WTC11 (cell line): ENCODE results near the gene TSHZ3. TPM values are rescaled to one million over a fixed set of nuclear protein-coding genes. Genes with fewer than 3 reads are reported as not detected.

ENCODE experiments used
- ATAC-seq: fragments of 200-7000 bp; cut with Tn5 transposase; 2 replicates; pipeline ENCODE4 v1.10.0; 2021; ENCODE audit warnings: mild to moderate bottlenecking, moderate library complexity
- CTCF ChIA-PET: fragments of 300-600 bp; sonication (Branson Sonifier 250); formaldehyde crosslinking; loops from one replicate; lab custom pipeline; 2021; ENCODE audit warnings: antibody characterized with exemption; lab: Charles Lee
- POLR2A ChIA-PET: fragments of 350-600 bp; sonication (Branson Sonifier 250); formaldehyde crosslinking; loops from one replicate; lab custom pipeline; 2021; ENCODE audit warnings: antibody characterized with exemption; lab: Charles Lee
- DNase-seq: peaks from one replicate; pipeline ENCODE4 v3.0.0; 2021; ENCODE audit warnings: low spot score
- H3K27ac Mint-ChIP-seq: 2 replicates; pipeline ENCODE4 v1.8.0; 2021; ENCODE audit warnings: mixed read lengths
- H3K27me3 Mint-ChIP-seq: 2 replicates; pipeline ENCODE4 v1.8.0; 2021; ENCODE audit warnings: low read depth, mild to moderate bottlenecking, moderate library complexity, mixed read lengths
- H3K36me3 Mint-ChIP-seq: 2 replicates; pipeline ENCODE4 v1.8.0; 2021; ENCODE audit warnings: mixed read lengths
- H3K4me1 Mint-ChIP-seq: 2 replicates; pipeline ENCODE4 v1.8.0; 2022; ENCODE audit warnings: mixed read lengths
- H3K4me3 Mint-ChIP-seq: 2 replicates; pipeline ENCODE4 v1.8.0; 2021; ENCODE audit warnings: mild to moderate bottlenecking, moderate library complexity, mixed read lengths
- H3K9me3 Mint-ChIP-seq: 2 replicates; pipeline ENCODE4 v1.8.0; 2021; ENCODE audit warnings: mixed read lengths
- EMX1 ChIP-seq: fragments of 250-450 bp; sonication (Bioruptor Pico); IDR thresholded peaks from 2 replicates; pipeline ENCODE4 v1.8.0; 2021; ENCODE audit warnings: mild to moderate bottlenecking
- ETV6 ChIP-seq: sonication (generic); formaldehyde crosslinking; IDR thresholded peaks from 2 replicates; pipeline ENCODE4 v1.8.1; 2022; ENCODE audit warnings: mild to moderate bottlenecking, missing genetic modification reagents
- FOXJ3 ChIP-seq: sonication (generic); formaldehyde crosslinking; IDR thresholded peaks from 2 replicates; pipeline ENCODE4 v1.9.0; 2021; ENCODE audit warnings: missing genetic modification reagents, mild to moderate bottlenecking, borderline replicate concordance
- FOXK1 ChIP-seq: sonication (generic); formaldehyde crosslinking; IDR thresholded peaks from 2 replicates; pipeline ENCODE4 v1.8.0; 2022; ENCODE audit warnings: mild to moderate bottlenecking, moderate library complexity, missing genetic modification reagents
- GRHL2 ChIP-seq: fragments of 250-450 bp; sonication (Bioruptor Pico); IDR thresholded peaks from 2 replicates; pipeline ENCODE4 v1.8.0; 2022; ENCODE audit warnings: mild to moderate bottlenecking, moderate library complexity; ENCODE audit not compliant: insufficient replicate concordance, severe bottlenecking
- HMGA2 ChIP-seq: fragments of 250-450 bp; sonication (Bioruptor Pico); IDR thresholded peaks from 2 replicates; pipeline ENCODE4 v1.4.0; 2021; ENCODE audit warnings: mild to moderate bottlenecking, moderate library complexity
- JUN ChIP-seq: sonication (generic); formaldehyde crosslinking; IDR thresholded peaks from 2 replicates; pipeline ENCODE4 v1.8.0; 2023; ENCODE audit warnings: mild to moderate bottlenecking, missing genetic modification reagents
- MYBL2 ChIP-seq: sonication (generic); formaldehyde crosslinking; IDR thresholded peaks from 2 replicates; pipeline ENCODE4 v1.8.1; 2023; ENCODE audit warnings: mild to moderate bottlenecking, moderate library complexity, missing genetic modification reagents
- RELA ChIP-seq: sonication (generic); formaldehyde crosslinking; IDR thresholded peaks from 2 replicates; pipeline ENCODE4 v1.8.1; 2022; ENCODE audit warnings: missing genetic modification reagents, mild to moderate bottlenecking, borderline replicate concordance
- SOX15 ChIP-seq: fragments of 250-450 bp; sonication (Bioruptor Pico); IDR thresholded peaks from 2 replicates; pipeline ENCODE4 v1.9.0; 2021; ENCODE audit warnings: mild to moderate bottlenecking
- SP1 ChIP-seq: sonication (generic); formaldehyde crosslinking; conservative IDR thresholded peaks from 2 replicates; pipeline ENCODE4 v1.8.1; 2022; ENCODE audit warnings: missing genetic modification reagents
- TEAD4 ChIP-seq: sonication (generic); formaldehyde crosslinking; IDR thresholded peaks from 2 replicates; pipeline ENCODE4 v1.8.0; 2022; ENCODE audit warnings: mild to moderate bottlenecking, missing genetic modification reagents
- TP53 ChIP-seq: sonication (generic); formaldehyde crosslinking; IDR thresholded peaks from 2 replicates; pipeline ENCODE4 v1.8.1; 2023; ENCODE audit warnings: mild to moderate bottlenecking, missing genetic modification reagents
- ZBTB21 ChIP-seq: sonication (generic); formaldehyde crosslinking; IDR thresholded peaks from 2 replicates; pipeline ENCODE4 v1.8.1; 2023; ENCODE audit warnings: mild to moderate bottlenecking, missing genetic modification reagents, borderline replicate concordance
- ZNF138 ChIP-seq: sonication (generic); formaldehyde crosslinking; conservative IDR thresholded peaks from 2 replicates; pipeline ENCODE4 v1.8.1; 2022; ENCODE audit warnings: mild to moderate bottlenecking, moderate library complexity, missing genetic modification reagents
- ZNF396 ChIP-seq: fragments of 250-450 bp; sonication (Bioruptor Pico); IDR thresholded peaks from 2 replicates; pipeline ENCODE4 v1.8.0; 2021; ENCODE audit warnings: mild to moderate bottlenecking, moderate library complexity, borderline replicate concordance
- ZNF671 ChIP-seq: fragments of 250-450 bp; sonication (Bioruptor Pico); IDR thresholded peaks from 2 replicates; pipeline ENCODE4 v1.8.0; 2021; ENCODE audit warnings: mild to moderate bottlenecking
- total RNA-seq: library from RNA; stranded (reverse); gene quantifications from 3 replicates; pipeline ENCODE4 v1.2.3, GENCODE V29; 2021
- TF ChIP-seq, protein P1 (sequence below): sonication (generic); formaldehyde crosslinking; IDR thresholded peaks from 2 replicates; pipeline ENCODE4 v1.8.1; 2022; ENCODE audit warnings: mild to moderate bottlenecking, missing genetic modification reagents, moderate library complexity, borderline replicate concordance
- TF ChIP-seq, protein P2 (sequence below): fragments of 250-450 bp; sonication (Bioruptor Pico); IDR thresholded peaks from 2 replicates; pipeline ENCODE4 v2.1.2; 2022; ENCODE audit warnings: mild to moderate bottlenecking, moderate library complexity
- TF ChIP-seq, protein P3 (sequence below): sonication (generic); formaldehyde crosslinking; IDR thresholded peaks from 2 replicates; pipeline ENCODE4 v1.8.0; 2023; ENCODE audit warnings: missing genetic modification reagents
- TF ChIP-seq, protein P4 (sequence below): fragments of 250-450 bp; sonication (Bioruptor Pico); IDR thresholded peaks from 2 replicates; pipeline ENCODE4 v1.9.0; 2021; ENCODE audit warnings: moderate library complexity, mild to moderate bottlenecking, inconsistent platforms, borderline replicate concordance
- TF ChIP-seq, protein P5 (sequence below): fragments of 200-600 bp; IDR thresholded peaks from 2 replicates; pipeline ENCODE4 v1.8.0; 2022; ENCODE audit warnings: antibody characterized with exemption
- TF ChIP-seq, protein P6 (sequence below): sonication (generic); formaldehyde crosslinking; IDR thresholded peaks from 2 replicates; pipeline ENCODE4 v1.8.1; 2022; ENCODE audit warnings: low read depth, missing genetic modification reagents, borderline replicate concordance

TSHZ3 gene
- total RNA-seq, 1 experiment from 2014 or later, result 21.4 TPM

DNA sequence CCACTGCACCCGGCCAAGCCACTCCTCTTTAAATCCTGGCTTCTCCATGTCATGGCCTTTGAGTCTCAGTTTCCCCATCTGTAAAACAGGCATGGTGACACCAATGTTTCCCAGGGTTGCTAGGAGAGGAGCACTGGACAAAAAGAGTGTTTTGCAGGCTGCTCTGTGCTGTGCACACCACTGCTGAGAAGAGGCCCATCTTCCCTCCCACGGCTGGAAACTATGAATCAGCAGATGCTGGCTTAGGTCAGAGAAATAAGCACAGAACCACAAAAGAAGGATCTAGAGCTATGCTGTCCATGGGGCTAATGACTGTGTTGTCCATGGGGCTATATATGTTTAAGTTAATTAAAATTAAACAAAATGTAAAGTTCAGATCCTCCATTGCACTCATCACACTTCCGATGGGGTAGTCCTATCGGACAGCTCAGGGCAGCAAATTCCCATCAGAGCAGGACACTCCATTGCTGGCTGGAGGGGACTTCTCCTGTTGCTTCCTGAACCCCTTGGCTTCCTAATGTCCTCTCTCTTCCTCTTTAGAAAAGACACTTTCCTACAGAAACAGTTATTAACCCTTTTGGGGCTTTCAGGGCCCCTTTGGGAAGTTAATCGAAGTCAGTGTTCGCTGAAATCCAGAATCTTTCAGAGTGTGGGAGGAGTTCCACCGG lies 37.1 kb downstream of the TSHZ3 start (continued):
- TF ChIP-seq, protein P1, sequence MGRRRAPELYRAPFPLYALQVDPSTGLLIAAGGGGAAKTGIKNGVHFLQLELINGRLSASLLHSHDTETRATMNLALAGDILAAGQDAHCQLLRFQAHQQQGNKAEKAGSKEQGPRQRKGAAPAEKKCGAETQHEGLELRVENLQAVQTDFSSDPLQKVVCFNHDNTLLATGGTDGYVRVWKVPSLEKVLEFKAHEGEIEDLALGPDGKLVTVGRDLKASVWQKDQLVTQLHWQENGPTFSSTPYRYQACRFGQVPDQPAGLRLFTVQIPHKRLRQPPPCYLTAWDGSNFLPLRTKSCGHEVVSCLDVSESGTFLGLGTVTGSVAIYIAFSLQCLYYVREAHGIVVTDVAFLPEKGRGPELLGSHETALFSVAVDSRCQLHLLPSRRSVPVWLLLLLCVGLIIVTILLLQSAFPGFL (CRISPR knock-in tag), result no peak
- TF ChIP-seq ETV6 (no peak), ZBTB21 (CRISPR knock-in tag) (no peak), TP53 (CRISPR knock-in tag) (no peak)
- TF ChIP-seq, protein P2, sequence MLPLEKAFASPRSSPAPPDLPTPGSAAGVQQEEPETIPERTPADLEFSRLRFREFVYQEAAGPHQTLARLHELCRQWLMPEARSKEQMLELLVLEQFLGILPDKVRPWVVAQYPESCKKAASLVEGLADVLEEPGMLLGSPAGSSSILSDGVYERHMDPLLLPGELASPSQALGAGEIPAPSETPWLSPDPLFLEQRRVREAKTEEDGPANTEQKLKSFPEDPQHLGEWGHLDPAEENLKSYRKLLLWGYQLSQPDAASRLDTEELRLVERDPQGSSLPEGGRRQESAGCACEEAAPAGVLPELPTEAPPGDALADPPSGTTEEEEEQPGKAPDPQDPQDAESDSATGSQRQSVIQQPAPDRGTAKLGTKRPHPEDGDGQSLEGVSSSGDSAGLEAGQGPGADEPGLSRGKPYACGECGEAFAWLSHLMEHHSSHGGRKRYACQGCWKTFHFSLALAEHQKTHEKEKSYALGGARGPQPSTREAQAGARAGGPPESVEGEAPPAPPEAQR (CRISPR knock-in tag), result no peak

DNA sequence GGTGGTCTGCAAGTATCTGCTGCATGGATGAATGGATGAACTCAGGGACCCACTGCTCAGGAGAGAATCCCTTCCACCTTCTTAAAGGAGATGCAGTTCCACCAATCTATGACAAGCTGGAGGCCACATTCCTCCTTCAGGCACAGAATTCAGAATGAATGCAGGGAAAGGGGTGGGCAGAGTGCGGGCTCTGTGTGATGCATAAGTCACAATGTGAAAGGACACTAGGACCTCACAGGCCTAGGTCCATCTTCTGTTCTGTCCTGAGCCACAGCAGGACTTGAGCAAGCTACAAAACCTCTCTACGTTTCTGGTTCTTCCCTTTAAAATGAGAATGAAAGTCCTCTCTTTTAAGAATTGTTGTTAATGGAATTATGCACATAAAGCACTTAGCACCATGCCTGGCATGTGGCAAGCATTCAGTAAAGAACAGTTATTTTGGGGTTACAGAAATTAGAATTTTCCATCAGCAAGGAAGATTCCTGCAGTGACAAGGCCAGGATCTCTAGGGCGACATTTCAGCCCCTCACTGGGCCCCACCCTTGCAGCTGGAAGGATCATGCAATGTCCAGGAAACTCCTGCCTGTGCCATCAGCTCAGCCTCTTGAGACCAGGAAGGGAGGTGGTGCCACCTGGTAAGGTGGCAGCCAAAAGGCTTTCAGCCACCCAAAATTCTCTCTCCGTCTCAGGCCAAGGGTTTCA lies 38.7 kb downstream of the TSHZ3 start:
- Mint-ChIP-seq H3K27me3 (no peaks in the 10 kb centered on the region), H3K4me1 (peaks cover 56% of the 10 kb centered on the region), H3K9me3 (no peaks in the 10 kb centered on the region), H3K4me3 (no peak overlapping the region), H3K27ac (peak overlapping the region; percentile 66; the same call in 1 of the 2 replicates), H3K36me3 (peaks cover 23% of the 10 kb centered on the region)
- no peak for TF ChIP-seq ZNF138 (CRISPR knock-in tag)
- TF ChIP-seq SOX15 (CRISPR knock-in tag), result no peak
- TF ChIP-seq, protein P3, sequence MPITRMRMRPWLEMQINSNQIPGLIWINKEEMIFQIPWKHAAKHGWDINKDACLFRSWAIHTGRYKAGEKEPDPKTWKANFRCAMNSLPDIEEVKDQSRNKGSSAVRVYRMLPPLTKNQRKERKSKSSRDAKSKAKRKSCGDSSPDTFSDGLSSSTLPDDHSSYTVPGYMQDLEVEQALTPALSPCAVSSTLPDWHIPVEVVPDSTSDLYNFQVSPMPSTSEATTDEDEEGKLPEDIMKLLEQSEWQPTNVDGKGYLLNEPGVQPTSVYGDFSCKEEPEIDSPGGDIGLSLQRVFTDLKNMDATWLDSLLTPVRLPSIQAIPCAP (CRISPR knock-in tag), result no peak
- TF ChIP-seq SP1 (CRISPR knock-in tag), result no peak
- TF ChIP-seq ZNF396 (CRISPR knock-in tag), result no peak
- TF ChIP-seq JUN (CRISPR knock-in tag), result no peak
- TF ChIP-seq, protein P4, sequence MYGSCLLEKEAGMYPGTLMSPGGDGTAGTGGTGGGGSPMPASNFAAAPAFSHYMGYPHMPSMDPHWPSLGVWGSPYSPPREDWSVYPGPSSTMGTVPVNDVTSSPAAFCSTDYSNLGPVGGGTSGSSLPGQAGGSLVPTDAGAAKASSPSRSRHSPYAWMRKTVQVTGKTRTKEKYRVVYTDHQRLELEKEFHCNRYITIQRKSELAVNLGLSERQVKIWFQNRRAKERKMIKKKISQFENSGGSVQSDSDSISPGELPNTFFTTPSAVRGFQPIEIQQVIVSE (CRISPR knock-in tag), result no peak
- no peak for TF ChIP-seq TEAD4 (CRISPR knock-in tag)
- TF ChIP-seq GRHL2 (CRISPR knock-in tag), result no peak
- TF ChIP-seq MYBL2 (CRISPR knock-in tag), result no peak
- no peak for TF ChIP-seq FOXK1 (CRISPR knock-in tag)
- TF ChIP-seq, protein P5, sequence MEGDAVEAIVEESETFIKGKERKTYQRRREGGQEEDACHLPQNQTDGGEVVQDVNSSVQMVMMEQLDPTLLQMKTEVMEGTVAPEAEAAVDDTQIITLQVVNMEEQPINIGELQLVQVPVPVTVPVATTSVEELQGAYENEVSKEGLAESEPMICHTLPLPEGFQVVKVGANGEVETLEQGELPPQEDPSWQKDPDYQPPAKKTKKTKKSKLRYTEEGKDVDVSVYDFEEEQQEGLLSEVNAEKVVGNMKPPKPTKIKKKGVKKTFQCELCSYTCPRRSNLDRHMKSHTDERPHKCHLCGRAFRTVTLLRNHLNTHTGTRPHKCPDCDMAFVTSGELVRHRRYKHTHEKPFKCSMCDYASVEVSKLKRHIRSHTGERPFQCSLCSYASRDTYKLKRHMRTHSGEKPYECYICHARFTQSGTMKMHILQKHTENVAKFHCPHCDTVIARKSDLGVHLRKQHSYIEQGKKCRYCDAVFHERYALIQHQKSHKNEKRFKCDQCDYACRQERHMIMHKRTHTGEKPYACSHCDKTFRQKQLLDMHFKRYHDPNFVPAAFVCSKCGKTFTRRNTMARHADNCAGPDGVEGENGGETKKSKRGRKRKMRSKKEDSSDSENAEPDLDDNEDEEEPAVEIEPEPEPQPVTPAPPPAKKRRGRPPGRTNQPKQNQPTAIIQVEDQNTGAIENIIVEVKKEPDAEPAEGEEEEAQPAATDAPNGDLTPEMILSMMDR, result no peak
- TF ChIP-seq, protein P6, sequence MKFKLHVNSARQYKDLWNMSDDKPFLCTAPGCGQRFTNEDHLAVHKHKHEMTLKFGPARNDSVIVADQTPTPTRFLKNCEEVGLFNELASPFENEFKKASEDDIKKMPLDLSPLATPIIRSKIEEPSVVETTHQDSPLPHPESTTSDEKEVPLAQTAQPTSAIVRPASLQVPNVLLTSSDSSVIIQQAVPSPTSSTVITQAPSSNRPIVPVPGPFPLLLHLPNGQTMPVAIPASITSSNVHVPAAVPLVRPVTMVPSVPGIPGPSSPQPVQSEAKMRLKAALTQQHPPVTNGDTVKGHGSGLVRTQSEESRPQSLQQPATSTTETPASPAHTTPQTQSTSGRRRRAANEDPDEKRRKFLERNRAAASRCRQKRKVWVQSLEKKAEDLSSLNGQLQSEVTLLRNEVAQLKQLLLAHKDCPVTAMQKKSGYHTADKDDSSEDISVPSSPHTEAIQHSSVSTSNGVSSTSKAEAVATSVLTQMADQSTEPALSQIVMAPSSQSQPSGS (CRISPR knock-in tag), result no peak
- no peak for TF ChIP-seq ZNF671 (CRISPR knock-in tag)
- TF ChIP-seq FOXJ3 (CRISPR knock-in tag), result no peak
- no peak for TF ChIP-seq RELA (CRISPR knock-in tag)
- TF ChIP-seq EMX1 (CRISPR knock-in tag), result no peak
- TF ChIP-seq HMGA2 (CRISPR knock-in tag), result no peak
- POLR2A ChIA-PET, result no interaction called here
- CTCF ChIA-PET, result interaction anchor here (1.0 kb wide), 1 partner anchor 1008 kb away, joined by 3 read pairs; no protein-coding TSS in a partner anchor
- ATAC-seq, result no peak
- DNase-seq, result no peak
